OCI-LY7 (cell line): ENCODE data around the gene SYNRG.

Source experiments
- CTCF ChIP-seq: fragments of 200-600 bp; sonication (generic); conservative IDR thresholded peaks from 2 replicates; pipeline ENCODE4 v1.5.1; 2014; ENCODE audit warnings: mild to moderate bottlenecking, antibody characterized with exemption, low read length, moderate library complexity, mixed read lengths
- EZH2phosphoT487 ChIP-seq: fragments of 200-600 bp; sonication (generic); IDR thresholded peaks from 2 replicates; pipeline ENCODE4 v1.6.1; 2018; ENCODE audit warnings: low read depth, borderline replicate concordance, mild to moderate bottlenecking, mixed run types, antibody characterized with exemption, low read length, moderate library complexity, mixed read lengths

GRCh38 chr17:37485938-37486570 is 123.2 kb downstream of the SYNRG start:
- no peak for TF ChIP-seq CTCF
- no peak for TF ChIP-seq EZH2phosphoT487
